Activated CD4-positive, alpha-beta T cell treated with anti-CD3 and anti-CD28 coated beads, Interleukin-2, amount 50 U/mL, for 1 hour (primary cell): ENCODE results near the gene SIRT7.

Experiments
- DNase-seq: peaks from one replicate; pipeline ENCODE4 v3.0.0-alpha.2; 2020

Gene SIRT7

DNA sequence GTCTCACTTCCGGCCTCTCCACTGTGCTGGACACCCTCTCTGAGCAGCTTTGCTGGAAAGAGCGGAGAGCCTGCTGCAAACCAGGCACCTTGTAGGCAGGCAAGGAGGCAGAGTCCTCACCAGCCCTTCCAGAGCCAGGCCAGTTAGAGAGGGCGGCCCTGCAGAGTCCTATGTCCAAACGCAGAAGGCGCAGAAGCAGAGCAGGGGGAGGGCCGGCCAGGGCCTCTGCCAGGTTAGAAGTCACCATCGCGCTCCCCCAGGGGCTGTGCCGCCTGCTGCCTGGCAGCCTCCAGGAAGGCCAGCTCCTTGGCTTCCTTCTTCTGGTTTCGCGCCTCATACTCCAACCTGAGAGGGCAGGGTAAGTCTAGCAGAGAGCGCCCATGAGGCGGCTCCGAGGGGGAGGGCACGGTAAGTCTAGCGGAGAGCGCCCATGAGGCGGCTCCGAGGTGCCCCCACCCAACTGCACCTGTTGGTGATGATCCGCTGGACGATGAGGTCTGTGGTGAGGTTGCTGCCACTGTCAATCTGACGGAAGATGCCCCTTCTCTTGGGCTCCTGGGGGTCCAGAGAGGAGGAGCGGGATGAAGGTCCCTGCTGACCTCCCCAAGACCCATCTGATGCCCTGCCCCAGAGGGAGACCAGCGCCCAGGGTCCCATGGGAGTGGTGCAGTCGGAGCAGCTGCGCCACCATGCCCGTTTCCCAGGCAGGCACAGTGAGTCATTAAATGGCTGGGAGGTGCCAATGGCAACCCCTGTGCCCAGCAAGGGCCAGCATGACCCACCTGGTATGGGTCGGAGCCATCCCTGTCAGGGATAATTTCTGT is 13.2 kb downstream of the SIRT7 start:
- DNase-seq = no peak

DNA sequence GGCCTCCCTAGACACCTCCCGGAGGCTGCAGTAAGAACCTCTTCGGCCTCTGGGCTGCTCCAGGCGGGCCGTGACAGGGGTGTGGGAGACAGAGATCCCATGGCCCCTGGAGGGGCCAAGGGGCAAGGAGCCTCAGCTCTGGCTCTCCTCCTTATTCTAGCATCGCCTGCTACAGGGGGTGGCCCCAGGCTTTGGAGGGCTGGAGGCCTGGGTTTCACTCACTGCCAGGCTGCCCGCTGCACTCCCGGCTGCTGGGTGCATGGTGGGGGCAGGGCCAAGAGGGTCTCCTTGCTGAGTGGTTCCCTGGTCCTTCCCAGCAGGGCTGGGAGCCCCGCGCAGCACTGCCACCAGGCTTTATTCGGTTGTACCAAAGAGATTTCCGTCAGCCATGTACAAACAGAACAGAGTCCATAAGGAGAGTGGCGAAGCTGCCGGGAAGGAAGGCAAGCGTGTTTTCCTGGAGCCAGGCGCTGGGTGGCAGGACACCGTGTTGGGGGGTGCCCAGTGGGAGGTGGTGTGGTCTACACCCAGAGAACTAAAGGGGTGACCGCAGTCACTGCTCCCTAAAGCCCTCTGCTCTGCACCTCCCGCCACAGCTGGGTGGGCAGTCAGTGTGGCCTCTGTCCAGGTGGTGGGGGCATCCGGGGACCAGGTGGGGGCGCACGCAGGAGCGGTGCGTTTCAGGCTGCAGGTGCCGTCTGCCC is 13.9 kb downstream of the SIRT7 start:
- DNase-seq = no peak

DNA sequence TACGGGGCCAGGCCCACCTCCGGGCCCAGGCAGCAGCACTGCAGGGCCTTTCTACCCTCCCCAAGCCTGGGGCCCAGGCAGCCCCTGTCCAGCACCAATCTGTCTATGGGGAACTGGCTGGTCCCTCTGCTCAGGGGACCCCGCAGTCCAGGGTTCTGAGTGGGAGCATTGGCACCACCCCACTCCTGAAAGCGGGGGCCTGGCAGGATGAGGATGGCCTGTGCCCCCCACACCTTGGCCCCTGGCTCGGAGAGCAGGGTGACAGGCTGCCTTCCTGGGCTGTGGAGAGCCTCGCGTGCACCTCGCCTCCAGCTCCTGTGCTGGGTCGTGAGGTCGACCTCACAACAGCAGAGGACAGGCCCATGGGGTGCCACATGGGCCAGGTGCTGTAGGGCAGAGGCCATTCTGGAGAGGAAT is 14.6 kb downstream of the SIRT7 start:
- DNase-seq = no peak

DNA sequence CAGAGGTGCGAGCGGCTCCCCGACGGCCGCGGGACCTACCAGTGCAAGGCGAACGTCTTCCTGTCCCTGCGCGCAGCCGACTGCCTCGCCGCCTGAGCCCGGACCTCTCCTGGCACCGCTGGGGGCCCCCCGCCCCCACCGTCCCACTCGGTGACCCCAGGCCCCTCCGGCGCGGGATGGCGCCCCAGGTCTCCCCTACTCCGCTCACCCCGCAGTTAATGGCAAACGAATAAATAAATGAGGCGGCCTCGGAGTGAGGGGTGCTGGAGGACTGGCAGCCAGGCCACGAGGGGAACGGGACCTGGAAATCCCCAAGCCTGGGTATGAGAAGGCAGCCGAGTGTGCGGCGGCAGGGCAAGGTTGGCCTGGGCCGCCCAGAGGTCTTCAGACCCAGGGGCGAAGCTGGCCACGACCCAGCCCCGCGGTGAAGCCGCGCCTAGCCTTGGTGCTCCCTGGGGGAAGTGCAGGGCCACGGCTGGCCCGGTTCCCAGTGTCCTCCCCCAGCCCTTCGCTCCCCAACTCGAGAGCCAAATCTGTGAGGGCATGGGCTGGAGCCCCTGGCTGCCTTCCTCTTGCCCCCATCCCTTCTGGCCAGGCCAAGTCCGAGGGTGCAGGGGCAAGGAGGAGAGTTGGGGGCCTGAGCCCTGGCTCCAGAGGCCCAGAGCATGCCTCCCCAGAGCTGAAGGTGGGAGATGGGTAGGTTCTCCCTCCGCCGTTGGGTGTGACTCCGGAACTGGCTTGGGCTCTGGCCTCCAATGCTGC is 15.1 kb downstream of the SIRT7 start:
- DNase-seq = no peak

DNA sequence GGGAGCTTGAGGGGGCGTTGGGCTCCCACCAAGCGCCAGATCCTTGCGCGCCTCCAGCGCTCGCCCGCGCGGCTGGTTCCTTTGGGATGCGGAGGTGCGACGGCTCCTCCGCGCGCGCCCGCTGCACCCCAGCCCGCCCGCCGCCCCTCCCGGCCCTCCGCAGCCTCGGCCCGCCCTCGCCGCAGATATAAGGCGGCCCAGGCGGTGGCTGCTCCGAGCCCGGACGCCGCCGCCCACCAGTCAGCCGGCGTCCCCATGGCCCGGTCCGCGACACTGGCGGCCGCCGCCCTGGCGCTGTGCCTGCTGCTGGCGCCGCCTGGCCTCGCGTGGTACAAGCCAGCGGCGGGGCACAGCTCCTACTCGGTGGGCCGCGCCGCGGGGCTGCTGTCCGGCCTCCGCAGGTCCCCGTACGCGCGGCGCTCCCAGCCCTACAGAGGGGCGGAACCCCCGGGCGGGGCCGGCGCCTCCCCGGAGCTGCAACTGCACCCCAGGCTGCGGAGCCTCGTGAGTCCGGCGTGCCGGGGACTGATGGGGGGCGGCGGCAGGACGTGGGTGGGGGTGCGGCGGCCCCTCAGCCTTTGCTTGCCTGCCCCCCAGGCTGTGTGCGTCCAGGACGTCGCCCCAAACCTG is 15.8 kb downstream of the SIRT7 start, which contains the start of gene NPB:
Gene NPB, plus strand, starts transcription at position 216 of the 630 bp plus-strand sequence. Its CDS starts 40 bp downstream, at position 256.
- DNase-seq = no peak

DNA sequence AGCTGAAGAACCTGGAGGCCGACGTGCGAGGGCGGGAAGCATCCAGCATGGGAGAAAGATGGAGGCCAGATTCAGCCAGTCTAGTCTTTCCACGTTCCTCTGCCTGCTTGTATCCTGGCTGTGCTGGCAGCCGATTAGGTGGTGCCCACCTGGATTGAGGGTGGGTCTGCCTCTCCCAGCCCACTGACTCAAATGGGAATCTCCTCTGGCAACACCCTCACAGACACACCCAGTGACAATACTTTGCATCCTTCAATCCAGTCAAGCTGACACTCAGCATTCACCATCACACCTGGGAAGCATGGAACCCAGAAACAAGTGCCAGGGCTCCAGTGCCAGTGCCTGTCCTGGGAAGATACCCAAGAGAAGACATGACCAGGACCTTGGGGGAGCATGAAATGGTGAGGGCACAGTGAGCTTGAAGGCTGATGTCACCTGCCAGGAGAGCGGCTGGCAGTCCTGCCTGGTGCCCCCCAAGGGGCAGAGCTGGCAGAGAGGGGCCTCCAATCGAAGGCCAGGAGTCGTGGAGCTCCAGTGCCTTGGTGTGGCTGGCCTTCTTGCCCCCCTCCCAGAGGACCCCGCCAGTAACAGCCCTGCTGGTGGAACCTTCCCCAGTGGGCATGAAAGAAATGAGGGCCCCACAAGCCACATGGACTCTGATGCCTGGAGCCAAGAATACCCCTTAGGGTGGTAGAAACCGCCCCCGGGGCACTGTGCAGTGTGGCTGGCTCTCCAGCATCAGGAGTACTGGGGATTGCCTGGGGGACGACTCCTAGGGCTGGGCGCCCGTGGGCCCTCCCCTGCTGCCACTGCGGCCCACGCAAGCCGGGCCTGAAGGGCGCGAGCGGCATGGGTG is 16.6 kb downstream of the SIRT7 start:
- DNase-seq = no peak

DNA sequence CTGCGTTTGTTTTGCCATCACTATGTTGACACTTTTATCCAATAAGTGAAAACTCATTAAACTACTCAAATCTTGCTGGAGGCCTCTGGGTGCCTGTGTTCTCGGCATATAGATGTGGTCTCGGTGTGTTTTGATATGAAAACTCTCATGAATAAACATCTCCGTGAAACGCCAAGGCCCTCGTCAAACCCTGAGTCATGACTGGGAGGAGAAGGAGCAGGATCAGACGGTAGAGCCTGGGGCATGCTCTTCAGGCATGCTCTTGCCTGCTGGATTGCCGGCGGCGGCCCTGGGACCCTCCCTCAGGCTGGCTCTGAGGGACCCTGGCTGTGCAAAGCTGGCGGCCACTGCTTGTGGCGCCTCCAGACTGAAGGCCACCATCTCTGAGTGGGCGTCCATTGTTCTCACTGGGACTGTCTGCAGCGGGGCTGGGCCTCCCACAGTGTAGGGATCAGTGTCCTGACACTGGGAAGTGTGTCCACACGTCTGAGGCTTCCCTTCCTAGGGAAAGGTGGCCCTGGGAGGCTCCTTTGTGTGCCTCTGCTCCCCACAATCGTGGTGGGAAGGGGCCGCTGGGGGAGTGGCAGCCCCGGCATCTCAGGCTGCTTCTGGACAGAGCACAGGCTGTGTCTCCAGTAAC is 17.7 kb downstream of the SIRT7 start:
- DNase-seq = no peak

DNA sequence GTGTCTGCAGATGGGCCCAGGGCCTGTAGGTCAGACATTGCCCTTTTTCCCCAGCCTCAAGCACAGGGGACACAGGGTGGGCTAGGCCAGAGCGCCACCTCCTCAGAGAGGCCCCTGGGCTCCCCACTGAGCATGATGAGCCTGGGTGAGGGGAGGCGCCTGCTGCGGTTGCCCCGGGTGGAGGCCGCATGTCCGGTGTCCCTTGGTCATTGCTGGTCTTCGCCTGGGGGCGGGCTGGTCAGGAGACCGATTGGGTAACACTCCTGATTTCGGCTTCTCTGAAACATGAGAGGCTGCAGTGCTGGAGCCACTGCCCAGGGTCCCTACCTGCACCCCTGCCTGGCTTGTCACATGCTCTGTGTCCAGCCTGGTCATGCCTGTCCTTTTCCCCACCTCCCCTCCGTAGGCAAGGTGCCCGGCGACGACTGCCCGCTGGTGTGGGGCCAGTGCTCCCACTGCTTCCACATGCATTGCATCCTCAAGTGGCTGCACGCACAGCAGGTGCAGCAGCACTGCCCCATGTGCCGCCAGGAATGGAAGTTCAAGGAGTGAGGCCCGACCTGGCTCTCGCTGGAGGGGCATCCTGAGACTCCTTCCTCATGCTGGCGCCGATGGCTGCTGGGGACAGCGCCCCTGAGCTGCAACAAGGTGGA is 18.3 kb downstream of the SIRT7 start:
- DNase-seq = no peak

DNA sequence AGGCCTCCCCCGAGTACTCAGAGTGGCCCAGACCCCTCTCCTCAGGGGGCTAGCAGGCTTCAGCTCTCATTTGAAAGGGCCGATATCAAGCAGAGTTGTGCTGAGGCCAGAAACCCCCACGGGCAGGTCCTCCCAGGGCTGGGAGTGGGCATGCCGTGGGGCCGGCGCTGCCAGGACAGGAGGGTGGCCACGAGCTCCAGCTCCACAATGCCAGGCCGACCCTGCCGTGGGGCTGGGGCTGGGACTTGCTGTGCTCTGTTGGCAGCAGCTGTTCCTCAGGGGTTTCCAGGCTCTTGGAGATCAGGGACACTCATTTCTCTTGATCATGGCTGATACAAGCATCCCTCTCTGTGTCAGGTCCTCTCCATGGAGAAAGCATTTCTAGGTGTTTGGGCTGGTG is 19.1 kb downstream of the SIRT7 start:
- no peak for DNase-seq

DNA sequence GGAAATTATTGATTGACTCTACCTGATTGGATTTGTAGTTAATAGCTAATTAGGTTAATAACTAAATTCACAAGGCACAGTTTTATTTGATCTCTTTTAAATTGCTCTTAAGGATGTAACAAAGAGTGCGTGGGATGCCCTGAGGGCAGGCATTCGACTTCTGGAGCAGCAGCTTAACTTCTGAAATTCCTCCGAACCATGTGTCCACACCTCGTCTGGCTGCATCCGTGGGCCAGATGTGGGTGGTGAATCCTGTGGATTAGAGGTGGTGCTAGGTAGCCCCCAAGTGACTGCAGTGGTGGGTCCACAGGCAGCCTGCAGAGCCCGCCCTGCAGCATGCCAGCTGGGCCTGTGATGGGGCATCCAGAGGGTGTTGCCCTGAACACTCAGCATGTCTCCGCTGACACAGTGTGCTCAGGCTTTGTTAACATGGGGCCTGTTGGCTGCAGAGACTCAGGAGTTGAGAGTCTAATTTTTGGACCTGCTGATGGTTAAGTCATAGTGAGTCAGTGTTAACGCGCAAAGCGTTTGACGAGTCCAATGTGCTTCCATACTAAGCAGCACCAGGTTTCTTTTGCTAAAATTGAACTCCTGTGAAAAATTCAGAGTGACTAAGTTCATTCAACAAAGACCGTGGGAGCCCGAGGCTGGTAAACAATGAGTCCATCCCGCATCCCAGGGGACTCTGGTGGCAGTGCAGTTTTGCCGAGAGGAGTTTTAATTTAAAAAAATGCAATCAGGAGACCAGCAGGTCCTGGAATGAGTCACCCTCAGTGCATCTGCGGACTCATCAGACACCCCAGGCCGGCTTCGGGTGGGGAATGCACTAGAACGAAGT is 19.7 kb downstream of the SIRT7 start:
- no peak for DNase-seq

DNA sequence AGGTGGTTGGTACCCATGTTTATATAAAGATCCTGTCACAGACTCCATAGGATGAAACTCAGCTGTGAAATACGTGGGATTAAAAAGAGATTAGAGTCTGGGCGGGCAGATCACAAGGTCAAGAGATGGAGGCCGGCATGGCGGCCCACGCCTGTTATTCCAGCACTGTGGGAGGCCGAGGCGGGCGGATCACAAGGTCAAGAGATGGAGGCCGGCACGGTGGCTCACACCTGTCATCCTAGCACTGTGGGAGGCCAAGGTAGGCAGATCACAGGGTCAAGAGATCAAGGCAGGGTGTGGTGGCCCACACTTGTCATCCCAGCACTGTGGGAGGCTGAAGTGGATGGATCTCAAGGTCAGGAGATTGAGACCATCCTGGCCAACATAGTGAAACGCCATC is 22.6 kb downstream of the SIRT7 start:
- DNase-seq = no peak

DNA sequence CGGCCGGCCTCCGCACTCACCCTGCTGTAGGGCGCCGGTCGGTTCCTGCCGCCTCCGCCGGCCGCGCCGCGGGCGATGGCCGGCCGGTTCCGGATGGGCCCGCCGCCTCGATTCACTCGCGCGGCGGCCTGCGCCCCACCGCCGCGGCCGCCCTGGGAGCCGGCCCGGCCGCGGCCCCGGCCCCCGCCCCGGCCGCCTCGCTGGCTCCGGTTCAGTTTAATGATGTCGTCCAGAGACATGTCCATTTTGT is 26.7 kb downstream of the SIRT7 start:
- no peak for DNase-seq

DNA sequence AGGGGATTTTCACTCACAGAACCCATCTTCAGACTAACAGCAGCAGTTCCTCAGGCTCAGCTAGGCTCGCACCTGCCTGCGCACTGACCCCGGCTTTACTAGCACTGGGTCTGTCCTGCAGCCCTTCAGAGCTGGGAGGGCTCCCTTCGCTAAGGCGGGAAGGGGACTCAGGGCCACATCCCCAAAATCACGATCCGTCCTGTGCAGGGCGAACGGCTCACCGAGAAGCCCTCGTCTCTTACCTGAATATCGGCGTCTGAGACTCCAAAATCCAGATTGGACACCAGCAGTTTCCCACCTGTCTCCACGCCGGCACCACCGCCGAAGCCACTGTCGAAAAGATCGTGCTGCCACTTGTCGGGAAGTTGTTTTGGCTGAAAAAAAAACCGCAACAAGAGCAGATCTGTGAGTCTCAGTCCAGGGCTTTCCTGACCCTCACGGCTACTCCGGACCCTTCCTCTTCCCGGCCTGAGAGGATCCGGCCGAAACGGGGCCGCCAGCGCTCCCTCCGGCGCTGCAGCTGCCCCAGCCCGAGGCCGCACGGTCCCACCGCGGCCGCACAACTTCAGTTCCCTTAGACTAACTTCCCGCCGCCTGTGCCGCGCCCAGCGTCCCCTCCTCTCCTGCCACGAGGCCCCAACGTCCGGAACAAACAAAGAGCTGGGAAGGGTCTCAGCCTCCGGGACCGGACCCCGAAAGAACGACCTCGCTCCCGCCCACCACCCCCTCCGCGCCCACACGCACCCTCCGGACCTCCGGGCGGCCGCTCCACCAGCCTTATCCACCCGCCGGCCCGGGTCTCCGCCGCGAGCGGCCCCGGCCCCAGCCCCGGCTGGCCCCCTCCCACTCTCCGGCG is 27.3 kb downstream of the SIRT7 start:
- DNase-seq = no peak

DNA sequence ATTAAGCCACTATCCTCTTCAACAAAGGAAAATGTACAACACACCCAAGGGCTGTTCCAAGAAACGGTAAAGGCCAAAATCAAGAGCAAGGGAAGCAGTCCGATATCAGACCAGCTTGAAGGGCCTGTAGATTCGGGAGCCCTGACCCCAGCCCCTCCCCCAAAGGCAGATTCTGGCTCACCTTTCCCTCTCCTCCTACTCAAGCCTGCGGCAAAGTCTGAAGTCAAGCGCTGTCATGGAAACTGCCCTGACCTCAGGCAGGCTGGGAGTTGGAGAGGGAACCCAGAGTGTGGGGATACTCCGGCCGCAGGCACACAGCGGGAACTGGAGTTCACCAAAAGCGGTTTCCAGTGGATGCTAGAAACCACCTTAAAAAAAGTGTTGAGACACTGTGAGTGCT is 28.4 kb downstream of the SIRT7 start:
- no peak for DNase-seq

DNA sequence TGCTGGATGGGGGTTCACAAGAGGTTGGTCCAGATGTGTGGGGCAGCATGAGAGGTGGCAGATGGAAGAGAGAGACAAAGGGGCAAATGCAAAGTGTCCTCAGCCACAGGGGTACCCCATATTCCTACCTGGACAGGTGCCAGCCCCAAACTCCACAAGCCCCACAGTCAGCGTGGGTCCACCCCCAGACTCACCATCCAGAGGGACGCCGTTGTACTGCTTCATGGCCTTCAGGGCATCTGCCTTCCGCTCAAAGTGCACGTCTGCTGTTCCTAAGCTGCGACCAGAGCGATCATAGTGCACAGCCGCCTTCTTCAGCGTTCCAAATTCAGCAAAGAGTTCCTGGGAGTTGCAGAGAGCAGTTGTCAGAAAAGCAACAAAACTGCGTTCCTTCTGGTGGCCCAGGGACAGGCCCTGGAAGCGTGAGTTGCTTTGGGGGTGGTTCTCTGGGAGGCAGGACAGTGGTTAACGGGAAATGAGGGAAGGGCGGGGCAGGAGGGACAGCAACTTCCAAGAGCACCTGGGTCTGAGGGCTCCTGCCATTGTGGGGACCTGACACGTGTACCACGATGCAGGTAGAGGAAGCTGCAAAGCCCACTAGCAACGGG is 28.9 kb downstream of the SIRT7 start:
- DNase-seq = no peak

DNA sequence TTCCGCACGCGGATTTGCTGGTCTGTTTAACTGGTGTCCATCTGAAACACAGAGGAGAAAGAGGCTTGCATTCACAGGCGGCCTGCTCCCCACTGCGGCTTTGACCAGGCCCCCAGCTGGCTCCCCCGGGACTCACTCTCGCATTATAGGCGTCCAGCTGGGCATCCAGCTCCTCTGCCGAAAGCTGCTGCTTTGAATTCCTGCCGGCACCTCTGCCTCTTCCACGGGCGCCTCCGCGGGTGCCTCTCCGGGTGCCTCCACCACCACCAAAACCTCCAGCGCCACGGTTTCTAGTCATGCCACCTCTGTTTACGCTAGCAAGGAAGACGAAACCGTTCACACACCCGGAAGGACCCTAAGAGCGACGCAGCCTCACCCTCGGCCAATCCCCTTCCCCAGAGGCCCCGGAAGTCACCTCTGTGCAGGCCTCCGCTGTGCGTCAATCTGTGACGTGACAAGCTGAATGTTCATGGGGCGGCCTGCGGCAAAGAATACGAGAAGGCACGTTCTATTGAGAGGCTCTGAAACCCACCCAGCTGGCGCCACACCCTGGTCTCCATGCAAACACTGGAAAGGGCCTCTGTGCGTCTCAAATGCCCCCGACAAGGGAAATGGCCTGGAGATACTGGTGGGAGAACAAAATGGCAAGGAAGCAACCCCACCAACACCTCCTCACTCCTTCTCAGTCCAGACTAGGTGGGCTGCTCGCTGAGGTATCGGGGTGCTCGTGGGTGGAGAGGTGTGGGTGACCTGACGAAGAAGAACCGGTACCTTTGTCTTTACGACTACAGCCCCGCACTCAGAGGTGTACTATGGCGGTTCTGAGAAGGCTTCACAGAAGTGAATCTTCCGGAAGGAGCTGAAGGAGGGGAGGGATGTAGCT is 29.6 kb downstream of the SIRT7 start:
- DNase-seq = no peak

DNA sequence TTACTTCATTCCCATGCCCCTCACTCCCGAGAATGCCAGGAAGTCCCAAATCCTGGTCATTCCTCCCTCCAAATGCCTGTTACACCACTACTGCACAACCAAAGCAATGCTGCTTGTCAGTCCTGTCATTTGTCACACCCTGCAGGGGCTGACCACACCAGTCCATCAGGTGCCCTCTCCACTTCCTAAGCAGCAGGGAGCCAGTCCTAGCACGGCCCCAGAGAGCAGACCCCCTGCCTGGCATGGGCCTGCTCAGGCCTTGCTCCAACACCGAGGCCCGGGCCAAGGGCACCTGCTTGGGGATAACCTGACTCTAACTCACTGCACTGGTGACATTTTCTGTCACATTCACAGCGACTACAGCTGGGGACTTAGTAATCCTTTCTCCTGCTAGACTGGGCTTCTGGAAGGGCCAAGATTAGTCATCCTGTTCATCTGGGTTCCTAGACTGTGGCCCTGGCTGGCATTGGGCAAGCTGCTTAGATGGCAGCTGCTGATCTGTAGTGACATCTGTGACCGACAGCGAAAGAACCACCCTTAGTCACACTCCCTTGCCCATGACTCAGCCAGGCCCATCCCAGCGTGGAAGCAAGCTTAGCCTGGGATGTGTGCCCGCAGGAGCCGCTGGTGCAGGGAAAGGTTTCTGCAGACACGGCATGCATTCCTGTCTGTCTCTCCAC is 32.0 kb downstream of the SIRT7 start:
- no peak for DNase-seq
